NCI-H446 (cell line): ENCODE data around the gene CD274.
"Not testable (repeated sequence)": the region's sequence is repeated elsewhere in the genome, so short reads cannot be mapped to it uniquely, and the experiment has no call there.

ENCODE experiments used
- DNase-seq, 2 experiments: peaks; one replicate each; lab custom pipeline; 2025; lab: John Stamatoyannopoulos, UW

CD274 gene

DNA sequence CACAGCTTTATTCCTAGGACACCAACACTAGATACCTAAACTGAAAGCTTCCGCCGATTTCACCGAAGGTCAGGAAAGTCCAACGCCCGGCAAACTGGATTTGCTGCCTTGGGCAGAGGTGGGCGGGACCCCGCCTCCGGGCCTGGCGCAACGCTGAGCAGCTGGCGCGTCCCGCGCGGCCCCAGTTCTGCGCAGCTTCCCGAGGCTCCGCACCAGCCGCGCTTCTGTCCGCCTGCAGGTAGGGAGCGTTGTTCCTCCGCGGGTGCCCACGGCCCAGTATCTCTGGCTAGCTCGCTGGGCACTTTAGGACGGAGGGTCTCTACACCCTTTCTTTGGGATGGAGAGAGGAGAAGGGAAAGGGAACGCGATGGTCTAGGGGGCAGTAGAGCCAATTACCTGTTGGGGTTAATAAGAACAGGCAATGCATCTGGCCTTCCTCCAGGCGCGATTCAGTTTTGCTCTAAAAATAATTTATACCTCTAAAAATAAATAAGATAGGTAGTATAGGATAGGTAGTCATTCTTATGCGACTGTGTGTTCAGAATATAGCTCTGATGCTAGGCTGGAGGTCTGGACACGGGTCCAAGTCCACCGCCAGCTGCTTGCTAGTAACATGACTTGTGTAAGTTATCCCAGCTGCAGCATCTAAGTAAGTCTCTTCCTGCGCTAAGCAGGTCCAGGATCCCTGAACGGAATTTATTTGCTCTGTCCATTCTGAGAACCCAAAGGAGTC is at the start of gene CD274:
Gene CD274, plus strand, starts transcription at position 184 of the 733 bp plus-strand sequence. CDS start 5,572 bp downstream, outside the sequence.
- DNase-seq, result peak in 1 of 2 experiments; percentile 19

DNA sequence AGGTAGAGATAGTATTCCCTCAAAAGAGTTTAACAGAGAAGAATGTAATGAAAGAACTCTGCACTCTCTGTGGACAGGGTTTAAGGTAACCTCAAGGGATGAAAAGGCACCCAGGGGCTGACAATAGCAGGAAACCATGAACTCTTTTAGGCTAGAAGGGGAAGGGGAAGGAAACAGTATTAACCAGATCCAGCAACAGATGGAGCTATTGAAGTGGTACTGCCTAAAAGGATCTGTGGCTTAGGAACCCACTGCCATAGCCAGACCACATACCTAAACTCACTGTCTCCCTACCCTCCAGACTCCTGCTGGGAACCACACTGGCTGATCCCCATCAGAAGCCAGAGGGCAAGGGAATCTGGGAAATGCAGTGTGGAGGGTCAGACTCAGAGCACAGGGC is 48.1 kb upstream of the CD274 start:
- no peak for DNase-seq

GRCh38 chr9:5408596-5408995 is 41.7 kb upstream of the CD274 start:
- DNase-seq, result no peak

DNA sequence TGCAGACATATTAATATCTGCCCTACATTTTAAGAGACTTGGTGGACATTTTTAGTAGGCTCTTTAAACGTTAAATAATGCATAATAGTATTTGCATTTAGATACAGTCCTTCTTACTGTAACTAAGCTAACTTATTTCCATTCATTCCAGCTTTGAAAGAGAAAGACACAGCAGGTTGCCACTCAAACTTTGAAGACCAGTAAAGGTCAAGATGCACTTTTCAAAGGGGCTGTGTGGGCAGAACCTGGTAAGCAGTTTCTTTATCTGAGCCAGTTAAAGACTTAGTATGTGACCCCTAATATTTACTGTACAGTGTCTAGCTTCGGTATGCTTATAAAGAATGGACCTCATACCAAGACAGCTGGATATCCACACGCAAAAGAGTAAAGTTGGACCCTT is 33.4 kb upstream of the CD274 start:
- DNase-seq, result no peak

GRCh38 chr9:5418481-5418880 is 31.9 kb upstream of the CD274 start:
- no peak for DNase-seq

DNA sequence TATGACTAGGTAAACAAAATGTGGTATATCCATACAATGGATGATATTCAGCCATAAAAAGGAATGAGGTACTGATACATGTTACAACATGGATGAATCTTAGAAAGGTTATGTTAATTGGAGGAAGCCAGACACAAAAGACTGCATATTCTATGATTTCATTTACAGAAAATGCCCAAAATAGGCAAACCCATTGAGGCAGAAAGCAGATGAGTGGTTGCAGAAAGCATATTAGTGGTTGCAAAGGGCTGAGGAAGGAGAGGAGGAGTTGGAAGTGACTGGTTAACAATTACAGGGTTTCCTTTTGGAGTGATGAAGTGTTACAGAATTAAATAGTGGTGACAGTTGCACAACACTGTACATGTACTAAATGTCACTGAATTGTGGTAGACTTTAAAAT is 30.4 kb upstream of the CD274 start:
- no peak for DNase-seq

DNA sequence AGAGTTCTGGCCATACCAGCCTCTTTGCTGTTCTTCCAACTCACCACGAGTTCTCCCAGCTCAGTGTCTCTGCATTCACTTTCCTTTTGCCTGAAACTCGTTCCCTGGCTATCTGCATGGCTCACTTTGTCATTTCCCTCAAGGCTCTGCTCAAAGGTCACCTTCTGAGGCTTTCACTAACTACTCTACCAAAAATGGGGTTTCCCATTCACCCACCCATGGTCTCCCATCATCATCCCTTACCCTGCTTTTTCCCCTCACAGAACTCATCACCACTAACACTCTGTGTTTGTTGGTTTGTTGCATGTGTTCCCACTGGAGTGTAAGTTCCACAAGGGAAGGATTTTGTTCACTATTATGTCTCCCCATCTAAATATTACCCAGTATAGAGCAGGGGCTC is 29.2 kb upstream of the CD274 start:
- no peak for DNase-seq

GRCh38 chr9:5422276-5422675 is 28.1 kb upstream of the CD274 start:
- DNase-seq, result no peak

DNA sequence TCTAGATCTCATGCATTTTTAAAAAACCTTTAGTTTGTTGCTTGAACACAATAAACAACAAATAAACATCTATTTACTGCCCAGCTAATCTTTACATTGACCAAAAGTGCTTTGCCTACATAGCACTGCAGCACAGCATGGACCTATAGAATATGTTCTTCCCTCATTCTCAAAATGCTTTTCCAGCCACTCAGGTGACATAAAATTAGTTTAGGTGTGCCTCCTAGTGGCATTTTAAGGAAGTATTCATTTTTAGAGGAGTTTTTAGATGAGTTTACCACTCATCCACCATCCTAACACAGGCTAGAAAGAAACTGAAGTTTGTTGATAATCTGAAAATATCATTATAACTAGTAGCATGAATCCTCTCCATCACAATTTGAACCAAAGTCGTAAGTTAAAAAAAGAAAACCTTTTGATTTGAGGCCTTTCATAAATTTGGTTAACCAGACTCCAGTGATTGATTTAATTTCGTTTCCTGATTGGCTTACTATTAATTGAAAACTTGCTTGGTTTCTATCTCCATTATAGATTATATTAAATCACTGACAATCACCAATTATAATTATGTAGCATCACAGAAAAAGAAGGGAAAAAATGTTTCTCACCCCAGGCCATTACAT is 25.2 kb upstream of the CD274 start:
- DNase-seq, result peak; percentile 40 to 62

DNA sequence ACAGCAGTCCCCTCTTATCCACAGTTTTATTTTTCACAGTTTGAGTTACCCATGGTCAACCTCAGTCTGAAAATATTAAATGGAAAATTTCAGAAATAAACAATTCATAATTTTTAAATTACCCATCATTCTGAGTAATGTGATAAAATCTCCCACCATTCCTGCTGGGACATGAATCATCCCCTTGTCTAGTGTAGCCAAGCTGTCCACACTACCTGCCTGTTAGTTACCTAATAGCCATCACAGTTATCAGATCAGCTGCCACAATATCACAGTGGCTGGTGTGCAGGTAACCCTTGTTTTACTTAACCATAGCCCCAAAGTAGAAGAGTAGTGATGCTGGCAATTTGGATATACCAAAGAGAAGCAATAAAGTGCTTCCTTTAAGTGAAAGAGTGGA is 23.3 kb upstream of the CD274 start:
- DNase-seq, result no peak

- no peak for DNase-seq
These were observed 22.2 kb upstream of the CD274 start for GRCh38 chr9:5428172-5428571.

DNA sequence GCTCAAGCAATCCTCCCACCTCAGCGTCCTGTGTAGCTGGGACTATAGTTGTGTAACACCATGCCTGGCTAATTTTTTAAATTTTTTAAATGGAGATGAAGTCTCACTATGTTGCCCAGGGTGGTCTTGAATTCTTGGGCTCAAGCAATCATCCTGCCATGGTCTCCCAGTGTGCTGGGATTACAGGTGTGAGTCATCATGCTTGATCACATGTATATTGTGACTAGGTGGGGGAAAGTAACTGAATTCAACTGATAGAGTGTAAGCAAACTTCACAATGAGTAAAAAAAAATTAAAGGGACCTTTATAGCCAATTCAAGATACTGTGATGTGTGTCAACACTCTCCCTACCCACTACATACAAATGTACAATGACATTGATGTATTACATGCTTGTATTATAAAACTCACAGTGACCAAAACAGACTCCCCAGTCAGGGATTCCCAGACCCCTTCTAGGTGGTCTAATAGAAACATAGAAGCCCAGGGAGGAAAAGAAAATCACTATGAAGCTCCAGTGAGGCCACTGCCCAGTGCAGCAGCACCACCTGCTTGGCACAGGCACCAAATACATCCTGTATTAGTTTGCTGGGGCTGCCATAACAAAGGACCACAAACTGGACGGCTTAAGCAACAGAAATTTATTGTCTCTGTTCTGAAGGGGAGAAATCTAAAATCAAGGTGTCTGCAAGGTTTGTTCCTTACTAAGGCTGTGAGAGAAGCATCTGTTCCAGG is 21.4 kb upstream of the CD274 start:
- no peak for DNase-seq

GRCh38 chr9:5429873-5430564 is 20.3 kb upstream of the CD274 start:
- no peak for DNase-seq

GRCh38 chr9:5430912-5431311 is 19.4 kb upstream of the CD274 start:
- DNase-seq, result no peak

DNA sequence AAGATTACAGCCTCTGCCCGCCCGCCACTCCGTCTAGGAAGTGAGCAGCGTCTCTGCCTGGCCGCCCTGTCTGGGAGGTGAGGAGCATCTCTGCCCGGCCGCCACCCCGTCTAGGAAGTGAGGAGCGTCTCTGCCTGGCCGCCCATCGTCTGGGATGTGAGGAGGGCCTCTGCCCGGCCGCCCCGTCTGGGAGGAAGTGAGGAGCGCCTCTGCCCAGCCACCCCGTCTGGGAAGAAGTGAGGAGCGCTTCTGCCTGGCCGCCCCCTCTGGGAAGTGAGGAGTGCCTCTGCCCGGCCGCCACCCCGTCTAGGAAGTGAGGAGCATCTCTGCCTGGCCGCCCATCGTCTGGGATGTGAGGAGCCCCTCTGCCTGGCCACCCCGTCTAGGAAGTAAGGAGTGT is 17.5 kb upstream of the CD274 start:
- not testable (repeated sequence) for DNase-seq

DNA sequence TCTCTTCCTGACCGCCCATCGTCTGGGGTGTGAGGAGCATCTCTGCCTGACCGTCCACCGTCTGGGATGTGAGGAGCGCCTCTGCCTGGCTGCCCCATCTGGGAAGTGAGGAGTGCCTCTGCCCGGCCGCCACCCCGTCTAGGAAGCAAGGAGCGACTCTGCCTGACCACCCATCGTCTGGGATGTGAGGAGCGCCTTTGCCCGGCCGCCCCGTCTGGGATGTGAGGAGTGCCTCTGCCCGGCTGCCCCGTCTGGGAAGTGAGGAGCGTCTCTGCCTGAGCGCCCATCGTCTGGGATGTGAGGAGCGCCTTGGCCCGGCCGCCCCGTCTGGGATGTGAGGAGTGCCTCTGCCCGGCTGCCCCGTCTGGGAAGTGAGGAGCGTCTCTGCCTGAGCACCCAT is 17.0 kb upstream of the CD274 start:
- not testable (repeated sequence) for DNase-seq

DNA sequence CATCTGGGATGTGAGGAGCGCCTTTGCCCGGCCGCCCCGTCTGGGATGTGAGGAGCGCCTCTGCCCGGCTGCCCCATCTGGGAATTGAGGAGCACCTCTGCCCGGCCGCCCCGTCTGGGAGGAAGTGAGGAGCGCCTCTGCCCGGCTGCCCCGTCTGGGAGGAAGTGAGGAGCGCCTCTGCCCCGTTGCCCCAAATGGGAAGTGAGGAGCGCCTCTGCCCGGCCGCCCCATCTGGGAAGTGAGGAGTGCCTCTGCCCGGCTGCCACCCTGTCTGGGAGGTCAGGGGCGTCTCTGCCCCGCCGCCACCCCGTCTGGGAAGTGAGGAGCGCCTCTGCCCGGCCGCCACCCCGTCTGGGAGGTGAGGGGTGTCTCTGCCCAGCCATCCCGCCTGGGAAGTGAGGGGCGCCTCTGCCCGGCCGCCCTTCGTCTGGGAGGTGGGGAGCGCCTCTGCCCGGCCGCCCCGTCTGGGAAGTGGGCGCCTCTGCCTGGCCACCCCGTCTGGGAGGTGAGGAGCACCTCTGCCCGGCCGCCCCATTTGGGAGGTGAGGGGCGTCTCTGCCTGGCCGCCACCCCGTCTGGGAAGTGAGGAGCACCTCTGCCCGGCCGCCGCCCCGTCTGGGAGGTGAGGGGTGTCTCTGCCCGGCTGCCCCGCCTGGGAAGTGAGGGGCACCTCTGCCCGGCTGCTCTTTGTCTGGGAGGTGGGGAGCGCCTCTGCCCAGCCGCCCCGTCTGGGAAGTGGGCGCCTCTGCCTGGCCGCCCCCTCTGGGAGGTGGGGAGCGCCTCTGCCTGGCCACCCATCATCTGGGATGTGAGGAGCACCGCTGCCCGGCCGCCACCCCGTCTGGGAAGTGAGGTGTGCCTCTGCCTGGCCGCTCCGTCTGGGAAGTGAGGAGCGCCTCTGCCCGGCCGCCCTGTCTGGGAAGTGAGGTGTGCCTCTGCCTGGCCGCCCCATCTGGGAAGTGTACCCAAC is 16.2 kb upstream of the CD274 start:
- not testable (repeated sequence) for DNase-seq

- no peak for DNase-seq
These were observed 14.4 kb upstream of the CD274 start for GRCh38 chr9:5435912-5436311.

- no peak for DNase-seq
These were observed 13.9 kb upstream of the CD274 start for GRCh38 chr9:5436441-5436840.

- peak; percentile 97 to 98 for DNase-seq
These were observed 12.8 kb upstream of the CD274 start, which contains the start of gene PLGRKT for GRCh38 chr9:5437254-5438216. Gene PLGRKT, minus strand, starts transcription at chr9:5437925. Its CDS starts 5,948 bp downstream, at chr9:5431977.
